Activated CD8-positive, alpha-beta memory T cell treated with anti-CD3 and anti-CD28 coated beads for 4 hours (primary cell): ENCODE results near the gene CERT1.
"Not testable (repeated sequence)": the region's sequence is repeated elsewhere in the genome, so short reads cannot be mapped to it uniquely, and the experiment has no call there.

Experiments
- DNase-seq, 2 donors: peaks; one replicate each; pipeline ENCODE4 v3.0.0-alpha.2; 2020; ENCODE audit warnings: low read depth in 2 of 2

The CERT1 gene, protein sequence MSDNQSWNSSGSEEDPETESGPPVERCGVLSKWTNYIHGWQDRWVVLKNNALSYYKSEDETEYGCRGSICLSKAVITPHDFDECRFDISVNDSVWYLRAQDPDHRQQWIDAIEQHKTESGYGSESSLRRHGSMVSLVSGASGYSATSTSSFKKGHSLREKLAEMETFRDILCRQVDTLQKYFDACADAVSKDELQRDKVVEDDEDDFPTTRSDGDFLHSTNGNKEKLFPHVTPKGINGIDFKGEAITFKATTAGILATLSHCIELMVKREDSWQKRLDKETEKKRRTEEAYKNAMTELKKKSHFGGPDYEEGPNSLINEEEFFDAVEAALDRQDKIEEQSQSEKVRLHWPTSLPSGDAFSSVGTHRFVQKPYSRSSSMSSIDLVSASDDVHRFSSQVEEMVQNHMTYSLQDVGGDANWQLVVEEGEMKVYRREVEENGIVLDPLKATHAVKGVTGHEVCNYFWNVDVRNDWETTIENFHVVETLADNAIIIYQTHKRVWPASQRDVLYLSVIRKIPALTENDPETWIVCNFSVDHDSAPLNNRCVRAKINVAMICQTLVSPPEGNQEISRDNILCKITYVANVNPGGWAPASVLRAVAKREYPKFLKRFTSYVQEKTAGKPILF

DNA sequence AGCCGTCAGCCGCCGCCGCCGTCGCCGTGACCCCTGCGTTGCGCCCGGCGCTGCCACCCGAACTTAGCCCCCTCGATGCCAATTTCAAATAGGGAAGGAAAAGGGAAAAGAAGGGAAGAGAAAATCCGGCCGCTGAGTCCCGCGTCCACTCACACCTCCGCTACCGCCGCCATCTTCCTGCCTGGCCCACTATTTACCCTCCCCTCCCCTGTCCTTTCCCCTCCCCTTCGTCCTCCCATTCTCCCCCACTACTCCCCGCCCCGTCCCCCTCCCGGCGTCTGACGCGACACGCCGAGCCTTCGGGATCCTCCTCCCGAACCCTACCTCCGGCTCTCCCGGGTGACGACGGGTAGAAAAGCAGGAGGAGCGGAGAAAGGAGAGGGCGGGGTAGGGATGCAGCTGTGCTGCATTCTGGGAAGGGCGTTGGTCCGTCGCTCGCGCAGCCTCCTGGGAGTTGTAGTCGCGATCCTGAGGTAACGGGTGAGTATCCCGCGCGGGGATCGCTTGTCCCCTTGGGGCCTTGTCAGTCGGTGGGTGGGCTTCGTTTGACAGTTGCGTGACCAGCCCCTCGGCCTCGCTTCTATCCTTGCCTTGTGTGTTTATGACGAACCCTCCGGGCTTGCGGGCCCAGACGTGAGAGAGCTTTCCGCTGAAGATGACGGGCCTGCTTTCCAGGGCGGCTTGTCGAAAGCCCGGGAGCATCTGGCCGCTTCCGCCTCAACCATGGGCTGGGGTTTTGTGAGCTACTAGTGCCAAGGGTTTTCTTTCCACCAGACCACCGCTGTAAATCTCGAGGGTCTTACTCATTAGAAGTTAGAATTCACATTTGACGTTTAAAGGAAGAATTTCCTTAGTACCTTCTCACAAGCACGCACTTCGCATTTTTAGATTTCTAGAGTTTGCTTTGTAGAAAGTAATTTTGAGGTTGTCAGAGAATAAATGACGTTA, at the start of gene CERT1, which contains the start of gene POLK:
TSS of gene CERT1 (minus strand) at position 195 of the 948 bp plus-strand sequence. CDS start 422 bp downstream, outside the sequence.
TSS of gene POLK (plus strand) at position 457 of the 948 bp plus-strand sequence.
- peak; percentile 86 to 92 for DNase-seq

DNA sequence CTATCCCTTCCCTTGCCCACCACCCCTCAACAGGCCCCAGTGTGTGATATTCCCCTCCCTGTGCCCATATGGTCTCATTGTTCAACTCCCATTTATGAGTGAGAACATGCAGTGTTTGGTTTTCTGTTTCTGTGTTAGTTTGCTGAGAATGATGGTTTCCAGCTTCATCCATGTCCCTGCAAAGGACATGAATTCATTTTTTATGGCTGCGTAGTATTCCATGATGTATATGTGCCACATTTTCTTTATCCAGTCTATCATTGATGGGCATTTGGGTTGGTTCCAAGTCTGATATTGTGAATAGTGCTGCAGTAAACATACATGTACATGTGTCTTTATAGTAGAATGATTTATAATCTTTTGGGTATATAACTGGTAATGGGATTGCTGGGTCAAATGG, 49.2 kb upstream of the CERT1 start:
- not testable (repeated sequence) for DNase-seq

DNA sequence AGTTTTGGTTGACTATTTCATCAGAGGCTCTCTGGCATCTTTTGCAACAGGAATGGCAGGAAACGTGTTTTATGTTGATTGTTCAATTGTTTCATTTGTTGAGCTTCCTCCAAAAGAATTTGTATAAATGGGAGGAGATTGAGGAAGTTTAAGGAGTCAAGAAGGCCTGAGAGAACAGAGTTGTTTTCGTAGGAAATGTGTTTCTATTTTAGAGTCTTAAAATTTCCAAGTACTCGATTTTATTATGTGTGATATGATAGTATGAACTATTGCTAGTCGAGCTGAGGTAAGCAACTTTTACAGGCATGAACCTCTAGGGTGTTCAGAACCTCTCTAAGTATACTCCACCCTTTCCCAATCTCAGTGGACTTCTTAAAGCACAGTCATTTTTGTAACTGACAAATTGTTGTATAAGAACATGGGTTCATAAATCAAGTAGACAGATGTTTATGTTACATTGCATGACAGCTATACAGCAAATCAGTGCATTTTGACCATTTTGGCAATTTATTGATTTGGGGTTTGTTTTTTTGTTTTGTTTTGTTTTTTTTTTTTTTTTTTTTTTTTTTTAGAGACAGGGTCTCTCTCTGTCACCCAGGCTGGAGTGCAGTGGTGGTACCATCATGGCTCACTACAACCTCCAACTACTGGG, 47.7 kb upstream of the CERT1 start:
- no peak for DNase-seq

DNA sequence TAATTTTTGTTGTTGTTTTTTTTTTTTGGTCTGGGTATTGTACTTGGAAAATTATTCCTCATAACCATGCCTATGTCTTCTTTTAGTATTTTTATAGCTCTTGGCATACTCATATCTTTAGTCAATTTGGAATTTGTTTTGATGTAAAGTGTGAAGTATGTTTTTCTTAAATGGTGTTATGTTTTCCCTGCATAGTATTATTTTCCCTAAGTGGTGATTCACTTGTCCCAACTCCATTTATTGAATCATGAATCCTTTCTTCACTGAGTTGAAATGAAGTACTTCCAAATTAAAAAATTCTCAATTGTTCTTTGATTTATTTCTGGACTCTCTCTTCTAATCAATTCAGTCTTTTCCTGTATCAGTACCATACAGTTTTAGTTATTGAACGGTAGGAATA, 46.8 kb upstream of the CERT1 start:
- DNase-seq, result no peak

DNA sequence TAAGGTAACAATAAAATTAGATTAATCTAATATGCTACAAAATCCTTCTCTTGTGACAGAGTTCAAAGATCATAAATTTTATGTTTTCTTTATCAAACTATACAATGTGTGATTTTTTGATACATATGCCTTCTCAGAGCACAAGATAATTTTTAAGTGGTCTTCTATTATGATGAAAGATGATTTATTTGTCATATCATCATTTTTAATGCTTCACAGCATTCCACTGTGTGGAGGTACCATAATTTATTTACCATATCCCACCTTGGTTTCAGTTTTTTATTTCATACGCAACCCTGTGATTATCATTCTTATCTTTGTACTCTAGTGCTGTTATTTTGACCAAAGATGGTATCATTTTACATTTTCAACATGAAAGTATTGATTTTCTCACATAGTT, 41.9 kb upstream of the CERT1 start:
- no peak for DNase-seq

DNA sequence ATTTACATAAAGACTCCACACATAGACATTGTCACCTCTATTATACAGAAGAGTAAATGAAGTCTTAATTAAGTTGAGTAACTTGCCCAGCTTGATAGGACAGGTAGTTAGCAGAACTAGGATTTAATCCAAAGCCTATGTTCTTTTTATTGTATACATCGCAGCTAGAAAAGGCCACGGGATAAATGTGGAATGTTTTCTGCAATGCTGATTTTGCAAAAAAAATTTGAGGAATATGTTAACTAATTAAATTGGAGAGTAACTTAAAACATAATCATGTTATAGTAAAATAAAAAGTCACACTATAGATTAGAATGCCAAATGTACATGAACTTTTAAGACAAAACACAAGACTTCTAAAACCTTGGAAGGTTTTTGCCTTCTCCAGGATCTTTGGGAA, 41.3 kb upstream of the CERT1 start:
- DNase-seq, result no peak

DNA sequence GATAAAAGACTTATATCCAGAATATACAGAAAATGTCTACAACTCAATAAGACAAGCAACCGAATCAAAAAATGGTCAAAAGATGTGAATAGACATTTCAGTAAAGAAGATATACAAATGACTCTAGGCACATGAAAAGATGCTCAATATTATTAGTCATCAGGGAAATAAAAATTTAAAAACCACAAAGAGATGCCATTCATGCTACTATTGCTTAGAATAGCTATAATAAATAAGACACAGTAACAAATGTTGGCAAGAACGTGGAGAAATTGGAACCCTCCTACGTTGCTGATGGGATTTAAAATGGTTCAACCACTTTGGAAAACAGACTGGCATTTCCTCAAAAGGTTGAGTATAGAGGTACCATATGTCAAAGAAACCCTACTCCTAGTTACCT, 40.0 kb upstream of the CERT1 start:
- DNase-seq, result no peak

DNA sequence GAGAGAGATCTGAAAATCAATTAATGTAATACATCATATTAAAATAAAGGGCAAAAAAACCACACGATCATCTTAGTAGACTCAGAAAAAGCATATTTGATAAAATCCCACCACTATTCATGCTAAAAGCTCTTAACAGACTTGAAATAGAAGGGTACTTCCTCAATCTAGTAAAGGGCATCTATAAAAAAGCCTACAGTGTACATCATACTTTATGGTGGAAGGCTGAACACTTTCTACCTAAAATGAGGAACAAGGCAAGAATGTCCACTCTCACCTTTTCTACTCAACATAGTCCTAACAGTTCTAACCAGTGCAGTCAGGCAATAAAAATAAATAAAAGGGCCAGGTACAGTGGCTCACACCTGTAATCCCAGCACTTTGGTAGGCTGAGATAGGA, 39.2 kb upstream of the CERT1 start:
- no peak for DNase-seq

DNA sequence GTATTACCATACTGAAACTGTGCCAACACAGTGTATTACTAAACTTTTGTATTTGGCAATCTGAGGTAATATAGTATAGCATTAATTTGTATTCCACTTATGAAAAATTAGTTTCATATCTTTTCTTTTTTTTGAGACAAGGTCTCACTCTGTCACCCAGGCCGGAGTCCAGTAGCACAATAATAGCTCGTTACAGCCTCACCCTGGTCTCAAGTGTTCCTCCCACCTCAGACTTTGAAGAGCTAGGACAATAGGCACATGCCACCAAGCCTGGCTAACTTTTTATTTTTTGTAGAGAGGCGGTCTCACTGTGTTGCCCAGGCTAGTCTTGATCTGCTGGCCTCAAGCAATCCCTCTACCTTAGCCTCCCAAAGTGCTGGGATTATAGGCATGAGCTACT, 36.4 kb upstream of the CERT1 start:
- DNase-seq, result no peak

DNA sequence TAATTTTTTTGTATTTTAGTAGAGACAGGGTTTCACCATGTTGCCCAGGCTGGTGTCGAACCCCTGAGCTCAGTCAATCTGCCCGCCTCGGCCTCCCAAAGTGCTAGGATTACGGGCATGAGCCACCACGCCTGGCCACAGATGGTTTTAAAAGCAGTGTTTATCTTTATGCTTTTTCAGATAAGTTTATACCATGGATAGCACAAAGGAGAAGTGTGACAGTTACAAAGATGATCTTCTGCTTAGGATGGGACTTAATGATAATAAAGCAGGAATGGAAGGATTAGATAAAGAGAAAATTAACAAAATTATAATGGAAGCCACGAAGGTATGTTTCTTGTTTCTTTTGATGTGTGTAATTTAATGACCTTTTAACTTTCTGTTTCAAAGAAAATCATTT, 35.4 kb upstream of the CERT1 start:
- DNase-seq, result no peak

DNA sequence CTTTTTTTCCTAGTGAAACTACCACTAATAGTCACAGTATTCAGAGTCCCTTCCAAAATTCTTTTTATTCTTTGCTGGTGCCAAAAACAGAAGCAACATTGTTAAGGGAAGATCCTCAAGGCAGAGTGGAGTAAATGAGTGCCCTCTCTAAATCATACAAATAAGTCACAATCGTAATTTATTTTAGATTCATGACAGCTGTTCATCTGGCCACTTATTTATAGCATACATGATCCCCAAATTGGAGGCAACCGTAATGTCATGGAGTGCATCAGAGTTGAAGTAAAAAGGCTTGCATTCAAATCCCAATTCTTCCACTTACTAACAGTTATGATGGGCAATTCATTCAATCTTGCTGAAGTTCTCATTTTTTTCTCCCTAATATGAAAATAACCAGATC, 33.7 kb upstream of the CERT1 start:
- DNase-seq, result no peak

DNA sequence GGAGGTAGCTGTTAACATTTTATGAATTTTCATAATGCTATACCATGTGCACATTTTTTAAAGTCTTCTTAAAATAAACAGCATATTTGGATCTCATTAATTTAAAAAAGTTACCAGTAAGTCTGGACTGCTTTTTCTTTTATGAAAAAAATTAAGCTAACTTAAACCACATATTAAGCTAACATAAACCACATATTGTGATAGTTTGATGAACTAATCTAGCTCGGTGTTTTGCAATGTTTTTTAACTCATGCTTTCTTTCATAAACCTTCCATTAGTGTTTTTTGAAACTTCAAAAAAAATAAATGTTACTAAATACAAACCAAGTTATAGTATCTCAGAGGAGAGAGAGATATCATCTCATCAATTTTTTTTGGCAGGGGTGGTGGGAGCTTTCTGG, 26.8 kb upstream of the CERT1 start:
- no peak for DNase-seq

DNA sequence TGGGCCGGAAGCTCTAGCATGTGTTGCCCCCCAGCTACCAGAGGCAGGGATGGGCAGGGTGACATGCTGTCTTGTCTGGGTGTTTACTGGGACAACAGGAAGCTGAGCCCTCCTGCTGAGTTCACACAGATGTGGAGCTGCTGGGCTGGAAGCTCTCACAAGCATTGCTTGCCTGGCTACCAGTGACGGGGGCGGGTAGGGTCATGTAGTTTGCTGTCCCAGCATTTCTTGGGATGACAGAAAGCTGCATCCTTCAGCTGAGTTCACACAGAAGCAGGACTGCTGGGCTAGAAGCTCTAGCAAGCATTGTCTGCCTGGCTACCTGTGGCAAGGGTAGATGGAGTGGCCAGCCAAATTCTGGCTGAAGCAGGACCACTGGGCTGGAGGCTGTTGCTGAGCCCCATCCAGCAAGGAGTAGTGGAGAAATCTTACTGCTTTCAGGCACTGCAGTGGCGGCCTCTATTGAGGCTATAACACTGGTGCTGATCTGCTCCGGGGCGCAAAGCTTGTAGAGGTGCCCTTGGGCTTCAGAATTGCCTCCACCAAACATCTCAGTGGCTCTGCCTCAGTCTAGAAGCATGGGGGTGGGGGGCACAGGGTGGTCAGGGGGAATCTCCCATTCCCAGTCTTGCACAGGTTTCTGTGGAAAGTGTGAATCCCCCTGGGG, 25.4 kb upstream of the CERT1 start:
- DNase-seq, result no peak

DNA sequence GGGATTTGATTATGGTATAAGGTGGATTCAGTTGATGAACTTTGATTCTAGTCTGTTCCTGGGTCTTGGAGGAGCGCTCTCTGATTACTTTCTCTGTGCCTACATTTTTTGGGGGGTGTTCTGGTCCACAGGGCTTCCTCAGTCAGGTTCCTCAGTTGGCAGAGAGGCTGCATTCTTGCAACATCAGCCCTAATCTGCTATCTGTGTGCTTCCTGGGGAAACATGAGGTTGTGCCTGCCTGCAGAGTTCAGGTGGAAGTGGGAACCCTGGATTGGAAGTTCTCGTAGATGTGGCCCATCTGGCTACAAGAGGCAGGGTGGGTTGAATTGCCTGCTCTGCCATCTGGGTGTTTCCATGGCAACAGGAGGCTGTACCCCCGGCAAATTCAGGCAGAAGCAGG, 24.7 kb upstream of the CERT1 start:
- DNase-seq, result no peak

DNA sequence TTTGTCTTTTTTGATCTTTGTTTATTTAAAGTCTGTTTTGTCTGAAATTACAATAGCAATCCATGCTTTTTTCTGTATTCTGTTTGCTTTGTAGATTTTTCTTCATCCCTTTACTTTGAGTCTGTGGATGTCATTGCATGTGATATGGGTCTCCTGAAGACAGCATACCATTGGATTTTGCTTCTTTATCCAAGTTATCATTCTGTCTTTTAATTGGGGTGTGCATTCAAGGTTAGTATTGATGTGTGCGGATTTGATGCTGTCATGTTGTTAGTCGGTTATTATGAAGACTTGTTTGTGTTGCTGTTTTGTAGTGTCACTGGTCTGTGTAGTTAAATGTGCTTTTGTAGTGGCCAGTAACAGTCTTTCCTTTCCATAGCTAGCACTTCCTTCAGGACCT, 23.3 kb upstream of the CERT1 start:
- DNase-seq, result no peak

DNA sequence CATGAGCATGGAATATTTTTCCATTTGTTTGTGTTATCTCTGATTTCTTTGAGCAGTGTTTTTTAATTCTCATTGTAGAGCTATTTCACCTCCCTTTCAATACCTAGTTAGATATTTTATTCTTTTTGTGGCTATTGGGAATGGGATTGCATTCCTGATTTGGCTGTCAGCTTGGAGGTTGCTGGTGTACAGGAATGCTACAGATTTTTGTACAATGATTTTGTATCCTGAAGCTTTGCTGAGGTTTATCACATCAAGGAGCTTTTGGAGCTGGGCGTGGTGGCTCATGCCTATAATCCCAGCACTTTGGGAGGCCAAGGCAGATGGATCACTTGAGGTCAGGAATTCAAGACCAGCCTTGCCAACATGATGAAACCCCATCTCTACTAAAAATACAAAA, 22.3 kb upstream of the CERT1 start:
- not testable (repeated sequence) for DNase-seq

DNA sequence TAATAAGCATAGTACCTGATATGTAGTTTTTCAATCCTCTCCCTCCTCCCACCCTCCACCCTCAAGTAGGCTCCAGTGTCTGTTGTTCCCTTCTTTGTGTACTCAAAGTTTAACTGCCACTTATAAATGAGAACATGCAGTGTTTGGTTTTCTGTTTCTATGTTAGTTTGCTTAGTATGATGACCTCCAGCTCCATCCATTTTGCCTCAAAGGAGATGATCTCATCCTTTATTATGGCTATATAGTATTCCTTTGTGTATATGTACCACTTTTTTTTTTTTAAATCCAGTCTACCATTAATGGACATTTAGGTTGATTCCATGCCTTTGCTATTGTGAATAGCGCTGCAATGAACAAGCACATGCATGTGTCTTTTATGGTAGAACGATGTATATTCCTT, 20.8 kb upstream of the CERT1 start:
- DNase-seq, result no peak

DNA sequence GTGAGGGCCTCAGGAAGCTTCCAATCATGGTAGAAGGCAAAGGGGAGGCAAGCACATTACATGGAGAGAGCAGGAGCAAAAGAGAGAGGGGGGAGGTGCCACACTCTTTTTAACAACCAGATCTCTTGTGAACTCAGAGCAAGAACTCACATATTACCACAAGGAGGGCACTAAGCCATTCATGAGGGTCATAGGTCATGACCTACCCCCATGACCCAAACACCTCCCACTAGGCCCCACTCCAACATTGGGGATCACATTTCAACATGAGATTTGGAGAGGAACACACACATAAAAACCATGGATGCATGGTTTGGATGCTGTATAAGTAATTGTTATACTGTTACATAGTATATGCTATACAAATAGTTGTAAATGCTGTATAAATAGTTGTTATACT, 17.8 kb upstream of the CERT1 start:
- DNase-seq, result no peak

DNA sequence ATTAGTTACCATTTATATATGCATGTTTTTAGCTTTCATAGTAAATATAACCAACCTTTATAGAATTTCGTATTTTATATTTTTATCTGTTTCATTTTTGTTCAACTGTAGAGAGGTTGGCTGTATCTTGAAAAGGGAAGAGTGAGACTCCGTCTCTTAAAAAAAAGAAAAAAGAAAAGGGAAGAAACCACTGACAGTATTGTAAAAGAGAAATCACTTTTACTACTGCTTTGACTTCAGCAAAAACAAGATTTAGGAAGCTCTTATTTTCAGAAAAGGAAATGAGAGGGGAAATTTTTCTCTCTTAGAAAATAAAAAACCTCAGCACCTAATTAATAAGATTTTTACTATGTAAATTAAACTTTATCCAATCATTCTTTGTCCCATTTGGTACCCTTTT, 14.6 kb upstream of the CERT1 start:
- DNase-seq, result no peak

DNA sequence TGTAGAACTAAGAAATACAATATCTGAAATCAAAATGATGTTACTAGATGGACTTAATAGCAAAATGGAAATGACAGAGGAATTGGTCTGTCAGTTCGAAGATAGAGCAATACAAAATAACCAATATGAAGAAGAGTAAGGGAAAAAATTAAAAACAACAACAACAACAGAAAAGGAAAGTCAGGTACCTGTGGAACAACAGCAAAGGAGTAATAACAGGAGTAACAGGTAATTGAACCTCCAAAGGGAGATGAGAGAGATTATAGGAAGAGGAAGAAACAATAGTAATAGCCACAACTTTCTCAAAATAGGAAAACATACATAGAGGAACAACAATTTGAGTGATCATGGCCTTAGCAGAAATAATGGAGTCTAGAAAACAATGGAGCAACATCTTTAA, 13.9 kb upstream of the CERT1 start:
- no peak for DNase-seq

DNA sequence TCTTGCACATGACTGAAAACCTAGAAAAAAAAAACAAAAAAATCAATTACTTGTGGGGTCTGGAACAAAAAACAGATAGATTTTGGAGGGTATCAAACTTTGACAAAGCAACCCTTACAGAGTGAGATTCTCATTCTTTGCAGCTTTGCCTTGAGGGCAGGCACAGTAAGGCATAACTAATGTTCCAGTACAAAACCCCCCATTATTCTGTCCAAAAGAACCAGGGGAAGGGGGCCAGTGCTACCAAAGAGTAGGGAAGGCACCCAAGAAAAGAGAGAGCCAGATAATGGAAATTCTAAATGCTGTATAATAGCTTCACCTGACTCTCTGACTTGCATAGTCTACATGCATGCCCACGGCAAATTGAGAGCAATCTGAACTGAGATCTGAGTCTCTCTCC, 13.2 kb upstream of the CERT1 start:
- DNase-seq, result no peak
